ENCODE results near the gene NOTCH1.

GRCh38 chr9:136581614-136582447 lies 36.0 kb upstream of the NOTCH1 start:
- TF ChIP-seq EP300 (IDR thresholded peaks at IDR 0.05) (no peak), CTCF (IDR thresholded peaks at IDR 0.05) (no peak), POLR2A (IDR thresholded peaks at IDR 0.05; ENCODE audit: low read depth) (no peak)
